C4-2B (cell line): ENCODE measurements around the gene SCFD2.

ENCODE experiments used
- CTCF ChIP-seq: fragments of 450-650 bp; conservative IDR thresholded peaks from 2 replicates; pipeline ENCODE4 v1.5.1; 2017; ENCODE audit warnings: mild to moderate bottlenecking
- ZFX ChIP-seq: fragments of 450-650 bp; IDR thresholded peaks from 2 replicates; pipeline ENCODE4 v1.6.1; 2017

DNA sequence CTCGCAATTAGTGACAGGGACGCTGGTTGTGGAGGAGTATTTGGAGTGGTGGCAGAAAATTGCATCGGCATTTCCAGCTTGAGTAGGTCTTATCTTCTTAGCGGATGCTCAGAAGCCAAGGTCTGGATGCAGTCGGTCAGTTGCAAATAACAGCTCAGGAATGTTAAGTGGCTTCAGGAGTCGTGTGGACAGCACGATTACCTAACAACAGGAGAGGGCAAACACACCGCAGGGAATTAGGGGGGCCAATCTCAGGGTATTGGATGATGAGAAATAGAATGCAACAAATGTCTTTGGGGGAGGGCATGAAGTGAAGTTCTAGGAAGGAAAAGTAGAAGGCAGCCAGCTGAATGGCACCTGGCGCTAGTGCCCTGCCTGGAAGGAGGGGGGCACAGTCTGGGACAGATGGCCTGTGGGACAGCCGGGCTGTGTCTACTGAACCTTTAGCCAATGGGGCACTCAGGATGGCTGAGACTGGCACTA, 492.0 kb downstream of the SCFD2 start:
- no peak for TF ChIP-seq CTCF
- TF ChIP-seq ZFX = no peak
